Panc1 (cell line): Measurements from ENCODE around the gene SH3BP1. TPM values are rescaled to one million over a fixed set of nuclear protein-coding genes. Genes with fewer than 3 reads are reported as not detected.

Experiments
- ATAC-seq: fragments of 200-7000 bp; cut with Tn5 transposase; 2 replicates; pipeline ENCODE4 v1.9.1; 2020; ENCODE audit warnings: mild to moderate bottlenecking, moderate library complexity
- BruUV-seq: library from RNA; stranded (reverse); fragments of 400-500 nt; replicated peaks from 2 replicates; lab custom pipeline; 2021; lab: Mats Ljungman, UMichigan
- CTCF ChIA-PET: fragments of 300-600 bp; sonication (Branson Sonifier 250); formaldehyde crosslinking; loops from one replicate; lab custom pipeline; 2022; ENCODE audit warnings: antibody characterized with exemption; lab: Charles Lee
- POLR2A ChIA-PET: fragments of 300-600 bp; sonication (Branson Sonifier 250); formaldehyde crosslinking; loops from one replicate; lab custom pipeline; 2022; ENCODE audit warnings: antibody characterized with exemption; lab: Charles Lee
- DNase-seq: peaks from one replicate; pipeline ENCODE4 v3.0.0-alpha.2; 2010; ENCODE audit warnings: low read depth, low spot score
- H3K27ac ChIP-seq: 2 replicates; pipeline ENCODE4 v1.5.1; 2011; ENCODE audit warnings: mild to moderate bottlenecking, low read length, inconsistent platforms
- H3K27me3 ChIP-seq: fragments of 200-500 bp; sonication (Bioruptor generic); 2 replicates; pipeline ENCODE4 v1.6.0; 2014; ENCODE audit warnings: low read length, inconsistent platforms; ENCODE audit not compliant: control insufficient read depth, insufficient read depth
- H3K36me3 ChIP-seq: fragments of 200-500 bp; sonication (Bioruptor generic); 2 replicates; pipeline ENCODE4 v1.5.1; 2014; ENCODE audit warnings: inconsistent platforms, mild to moderate bottlenecking, low read length, moderate library complexity; ENCODE audit not compliant: control insufficient read depth, insufficient read depth
- H3K4me1 ChIP-seq: 2 replicates; pipeline ENCODE4 v1.5.1; 2011; ENCODE audit warnings: inconsistent platforms, mild to moderate bottlenecking, low read length, moderate library complexity; ENCODE audit not compliant: control insufficient read depth, insufficient read depth
- H3K4me3 ChIP-seq, 2 experiments: 2 replicates each; pipeline ENCODE4 v1.5.1; 2011 to 2012; ENCODE audit warnings: low read depth in 2 of 2, low read length in 2 of 2, mild to moderate bottlenecking in 2 of 2, inconsistent platforms in 1 of 2, moderate library complexity in 1 of 2
- H3K9me3 ChIP-seq: fragments of 200-500 bp; sonication (Bioruptor generic); 2 replicates; pipeline ENCODE4 v1.5.1; 2014; ENCODE audit warnings: low read depth, mild to moderate bottlenecking, inconsistent platforms, low read length, moderate library complexity; ENCODE audit not compliant: control insufficient read depth, insufficient read depth
- POLR2AphosphoS5 ChIP-seq: IDR thresholded peaks from 2 replicates; pipeline ENCODE4 v1.6.1; 2012; ENCODE audit warnings: mild to moderate bottlenecking, low read depth, low read length, moderate library complexity
- SIN3A ChIP-seq: IDR thresholded peaks from 2 replicates; pipeline ENCODE4 v1.6.1; 2012; ENCODE audit warnings: low read depth, mild to moderate bottlenecking, low read length, moderate library complexity, borderline replicate concordance; ENCODE audit not compliant: insufficient read depth
- TCF7L2 ChIP-seq: IDR thresholded peaks from 2 replicates; pipeline ENCODE4 v1.6.1; 2011; ENCODE audit warnings: mild to moderate bottlenecking, low read depth, low read length, inconsistent platforms
- in situ Hi-C: cut with HindIII; loops from 2 replicates; pipeline ENCODE4 v1.10.0; 2016; ENCODE audit warnings: low sequenced_read_pairs, low pct_unique_long_range_greater_than_20kb
- intact Hi-C: fragments of 100-400 bp; cut with micrococcal nuclease; formaldehyde crosslinking; loops from one replicate; pipeline ENCODE4 v1.10.0; 2022; ENCODE audit not compliant: unreplicated experiment
- total RNA-seq: library from RNA; stranded (reverse); gene quantifications from one replicate; pipeline ENCODE4 v1.2.1, GENCODE V29; 2021; ENCODE audit not compliant: unreplicated experiment
- TF ChIP-seq, protein P1 (sequence below): fragments of 450-650 bp; IDR thresholded peaks from 2 replicates; pipeline ENCODE4 v1.5.1; 2017; ENCODE audit warnings: mild to moderate bottlenecking
- TF ChIP-seq, protein P2 (sequence below), 2 experiments: IDR thresholded peaks; 2 replicates each; pipeline ENCODE4 v1.6.1; 2011 to 2012; ENCODE audit warnings: low read depth in 2 of 2, control low read depth in 1 of 2, low read length in 1 of 2, mild to moderate bottlenecking in 1 of 2, moderate library complexity in 1 of 2; ENCODE audit not compliant: insufficient read depth in 1 of 2

The SH3BP1 gene
- total RNA-seq, 1 experiment from 2014 or later = 6.8 TPM

DNA sequence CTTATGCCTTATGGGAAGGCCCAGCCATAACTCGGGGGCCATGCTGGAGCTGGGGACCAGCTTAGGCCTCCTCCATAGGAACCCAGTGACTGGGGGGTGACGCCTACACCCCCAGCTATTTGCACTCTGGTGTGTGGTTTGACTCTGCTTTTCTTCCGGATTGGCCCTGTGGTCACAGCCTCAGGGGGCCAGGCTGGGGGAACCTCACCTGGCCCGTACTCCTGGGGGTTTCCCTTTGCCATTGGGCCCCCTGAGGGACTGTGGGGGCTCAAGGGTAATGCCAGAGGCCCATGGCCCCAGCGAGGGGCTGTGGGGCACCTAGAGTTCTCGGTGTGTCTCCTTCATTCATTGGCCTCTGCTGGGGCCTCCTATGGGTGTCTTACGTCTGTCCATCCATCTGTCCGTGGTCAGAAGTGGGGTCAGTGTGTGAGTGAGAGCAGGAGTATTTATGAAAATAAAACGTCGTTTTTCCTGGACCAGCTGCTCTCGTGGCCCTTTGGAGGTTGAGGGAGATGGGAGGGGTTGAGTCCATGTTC, 6.3 kb upstream of the SH3BP1 start:
- ChIA-PET CTCF (no interaction called here), POLR2A (no interaction called here)
- DNase-seq = no peak
- Histone ChIP-seq H3K36me3 (no peaks in the 10 kb centered on the region), H3K27ac (no peak overlapping the region), H3K27me3 (no peaks in the 10 kb centered on the region), H3K4me1 (peaks cover 19% of the 10 kb centered on the region), H3K9me3 (no peaks in the 10 kb centered on the region), H3K4me3 (no peak overlapping the region)
- TF ChIP-seq, protein P1, sequence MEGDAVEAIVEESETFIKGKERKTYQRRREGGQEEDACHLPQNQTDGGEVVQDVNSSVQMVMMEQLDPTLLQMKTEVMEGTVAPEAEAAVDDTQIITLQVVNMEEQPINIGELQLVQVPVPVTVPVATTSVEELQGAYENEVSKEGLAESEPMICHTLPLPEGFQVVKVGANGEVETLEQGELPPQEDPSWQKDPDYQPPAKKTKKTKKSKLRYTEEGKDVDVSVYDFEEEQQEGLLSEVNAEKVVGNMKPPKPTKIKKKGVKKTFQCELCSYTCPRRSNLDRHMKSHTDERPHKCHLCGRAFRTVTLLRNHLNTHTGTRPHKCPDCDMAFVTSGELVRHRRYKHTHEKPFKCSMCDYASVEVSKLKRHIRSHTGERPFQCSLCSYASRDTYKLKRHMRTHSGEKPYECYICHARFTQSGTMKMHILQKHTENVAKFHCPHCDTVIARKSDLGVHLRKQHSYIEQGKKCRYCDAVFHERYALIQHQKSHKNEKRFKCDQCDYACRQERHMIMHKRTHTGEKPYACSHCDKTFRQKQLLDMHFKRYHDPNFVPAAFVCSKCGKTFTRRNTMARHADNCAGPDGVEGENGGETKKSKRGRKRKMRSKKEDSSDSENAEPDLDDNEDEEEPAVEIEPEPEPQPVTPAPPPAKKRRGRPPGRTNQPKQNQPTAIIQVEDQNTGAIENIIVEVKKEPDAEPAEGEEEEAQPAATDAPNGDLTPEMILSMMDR = no peak
- no peak for TF ChIP-seq POLR2AphosphoS5
- TF ChIP-seq, protein P2, sequence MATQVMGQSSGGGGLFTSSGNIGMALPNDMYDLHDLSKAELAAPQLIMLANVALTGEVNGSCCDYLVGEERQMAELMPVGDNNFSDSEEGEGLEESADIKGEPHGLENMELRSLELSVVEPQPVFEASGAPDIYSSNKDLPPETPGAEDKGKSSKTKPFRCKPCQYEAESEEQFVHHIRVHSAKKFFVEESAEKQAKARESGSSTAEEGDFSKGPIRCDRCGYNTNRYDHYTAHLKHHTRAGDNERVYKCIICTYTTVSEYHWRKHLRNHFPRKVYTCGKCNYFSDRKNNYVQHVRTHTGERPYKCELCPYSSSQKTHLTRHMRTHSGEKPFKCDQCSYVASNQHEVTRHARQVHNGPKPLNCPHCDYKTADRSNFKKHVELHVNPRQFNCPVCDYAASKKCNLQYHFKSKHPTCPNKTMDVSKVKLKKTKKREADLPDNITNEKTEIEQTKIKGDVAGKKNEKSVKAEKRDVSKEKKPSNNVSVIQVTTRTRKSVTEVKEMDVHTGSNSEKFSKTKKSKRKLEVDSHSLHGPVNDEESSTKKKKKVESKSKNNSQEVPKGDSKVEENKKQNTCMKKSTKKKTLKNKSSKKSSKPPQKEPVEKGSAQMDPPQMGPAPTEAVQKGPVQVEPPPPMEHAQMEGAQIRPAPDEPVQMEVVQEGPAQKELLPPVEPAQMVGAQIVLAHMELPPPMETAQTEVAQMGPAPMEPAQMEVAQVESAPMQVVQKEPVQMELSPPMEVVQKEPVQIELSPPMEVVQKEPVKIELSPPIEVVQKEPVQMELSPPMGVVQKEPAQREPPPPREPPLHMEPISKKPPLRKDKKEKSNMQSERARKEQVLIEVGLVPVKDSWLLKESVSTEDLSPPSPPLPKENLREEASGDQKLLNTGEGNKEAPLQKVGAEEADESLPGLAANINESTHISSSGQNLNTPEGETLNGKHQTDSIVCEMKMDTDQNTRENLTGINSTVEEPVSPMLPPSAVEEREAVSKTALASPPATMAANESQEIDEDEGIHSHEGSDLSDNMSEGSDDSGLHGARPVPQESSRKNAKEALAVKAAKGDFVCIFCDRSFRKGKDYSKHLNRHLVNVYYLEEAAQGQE (IDR thresholded peaks at IDR 0.05; ENCODE audit: insufficient read depth in 1 of 2, low read depth in 2 of 2, low read length in 1 of 2) = no peak
- TF ChIP-seq TCF7L2 = no peak
- TF ChIP-seq SIN3A = no peak
- BruUV-seq = no TSS peak
- intact Hi-C loops (no loop called here), in situ Hi-C loops (no loop called here)
- peak; percentile 2; the same call in 1 of the 2 replicates for ATAC-seq

DNA sequence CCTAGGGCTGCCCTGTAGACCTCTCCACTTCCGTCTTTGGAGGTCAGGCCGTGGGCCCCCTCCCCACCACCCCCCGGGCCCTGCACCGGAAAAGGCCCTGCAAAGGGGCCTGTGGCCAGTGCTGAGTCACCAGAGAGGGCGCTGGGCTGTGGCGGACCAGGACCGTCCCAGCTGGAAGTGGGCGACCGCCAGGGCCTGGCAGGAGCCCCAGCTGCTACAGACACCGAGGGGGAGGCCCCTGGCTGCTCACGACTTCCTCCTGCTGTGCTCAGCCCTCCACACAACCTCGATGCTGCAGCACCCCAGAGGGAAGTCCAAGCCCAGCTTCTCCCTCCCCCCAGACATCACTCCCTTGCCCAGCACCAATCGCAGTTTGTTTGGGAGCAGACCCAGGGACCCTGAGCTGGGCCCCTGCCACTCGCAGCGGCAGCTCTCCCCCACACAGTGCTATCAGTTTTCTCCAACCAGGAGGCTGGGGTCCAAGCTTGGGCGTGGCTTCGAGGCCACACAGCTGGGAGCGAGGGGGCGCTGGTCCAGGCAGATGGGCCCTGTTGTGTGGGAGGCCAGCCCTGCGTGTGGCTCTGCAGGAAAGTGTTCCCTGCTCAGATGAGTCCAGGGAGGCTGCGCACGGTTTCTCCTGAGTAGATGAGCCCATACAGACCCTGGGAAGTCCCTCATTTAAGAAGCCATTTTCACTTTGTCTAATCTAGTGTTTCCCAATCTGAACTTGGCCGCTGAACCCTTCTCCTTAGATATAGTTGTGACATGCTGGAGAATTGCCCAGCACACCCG, 5.6 kb upstream of the SH3BP1 start:
- Histone ChIP-seq H3K9me3 (no peaks in the 10 kb centered on the region), H3K4me3 (no peak overlapping the region), H3K36me3 (no peaks in the 10 kb centered on the region), H3K4me1 (peaks cover 19% of the 10 kb centered on the region), H3K27ac (0 out of 2 replicates have a peak overlapping the region, but pooled peaks have one; percentile 39), H3K27me3 (no peaks in the 10 kb centered on the region)
- DNase-seq (no peak), ATAC-seq (peak; percentile 42)
- intact Hi-C loops (no loop called here), in situ Hi-C loops (no loop called here)
- no TSS peak for BruUV-seq
- CTCF ChIA-PET = interaction anchor here (0.6 to 1.1 kb wide), 2 partner anchors 10 to 51 kb away, joined by 3 read pairs; no protein-coding TSS in a partner anchor
- TF ChIP-seq TCF7L2 (no peak), SIN3A (no peak), POLR2AphosphoS5 (no peak)
- TF ChIP-seq, protein P1 = no peak; the same call in 1 of the 2 replicates
- TF ChIP-seq, protein P2 (IDR thresholded peaks at IDR 0.05; ENCODE audit: insufficient read depth in 1 of 2, low read depth in 2 of 2, low read length in 1 of 2) = no peak
- POLR2A ChIA-PET = no interaction called here
